K562 (cell line): ENCODE results near the gene KCND3. TPM values are rescaled to one million over a fixed set of nuclear protein-coding genes. Genes with fewer than 3 reads are reported as not detected.

Experiments
- ATF7 ChIP-seq: fragments of 450-650 bp; IDR thresholded peaks from 2 replicates; pipeline ENCODE4 v1.7.1; 2014; ENCODE audit warnings: mild to moderate bottlenecking, moderate library complexity
- CREB3L1 ChIP-seq: fragments of 450-650 bp; IDR thresholded peaks from 2 replicates; pipeline ENCODE4 v1.6.1; 2014; ENCODE audit warnings: low read depth, mild to moderate bottlenecking, moderate library complexity, borderline replicate concordance
- HLTF ChIP-seq: fragments of 450-650 bp; IDR thresholded peaks from 2 replicates; pipeline ENCODE4 v1.6.1; 2016
- MTA3 ChIP-seq: fragments of 450-650 bp; formaldehyde crosslinking; IDR thresholded peaks from 2 replicates; pipeline ENCODE4 v1.6.1; 2017; ENCODE audit warnings: mild to moderate bottlenecking, borderline replicate concordance
- NFE2 ChIP-seq: IDR thresholded peaks from 2 replicates; pipeline ENCODE4 v1.6.1; 2014; ENCODE audit warnings: antibody characterized with exemption, low read depth
- RBM17 ChIP-seq: fragments of 200-400 bp; formaldehyde crosslinking; IDR thresholded peaks from 2 replicates; pipeline ENCODE4 v1.6.1; 2017; ENCODE audit warnings: low read depth, mild to moderate bottlenecking, low read length, borderline replicate concordance
- REST ChIP-seq, 2 experiments: fragments of 450-650 bp; formaldehyde crosslinking in 1 of 2; IDR thresholded peaks; 2 replicates each; pipeline versions ENCODE4 v1.4.0 to v1.6.1; 2014 to 2020; ENCODE audit warnings: mild to moderate bottlenecking in 2 of 2, borderline replicate concordance in 1 of 2, low read depth in 1 of 2
- RFX7 ChIP-seq: fragments of 250-450 bp; sonication (Bioruptor Pico); IDR thresholded peaks from 2 replicates; pipeline ENCODE4 v1.5.1; 2021; ENCODE audit warnings: mild to moderate bottlenecking
- SP2 ChIP-seq: IDR thresholded peaks from 2 replicates; pipeline ENCODE4 v1.6.1; 2011; ENCODE audit warnings: mild to moderate bottlenecking, low read depth, low read length, moderate library complexity; ENCODE audit not compliant: poor library complexity, severe bottlenecking; ENCODE audit errors: extremely low read depth
- TEAD2 ChIP-seq: fragments of 450-650 bp; IDR thresholded peaks from 2 replicates; pipeline ENCODE4 v1.6.1; 2016; ENCODE audit warnings: missing genetic modification characterization, control low read depth, missing compliant biosample characterization
- ZNF24 ChIP-seq: fragments of 450-650 bp; IDR thresholded peaks from 2 replicates; pipeline ENCODE4 v1.6.1; 2016
- polyA plus RNA-seq, 8 experiments: library from polyadenylated mRNA; depleted of rRNA in 4 of 8; stranded (reverse) in 5 of 8; unstranded in 3 of 8; fragments of >200 nt; fragmentation: Nextera tagmentation in 2 of 8; fragmentation: Illumina TruSeq in 1 of 8; extraction: Ambion mirVana in 2 of 8; extraction: Trizol in 1 of 8; gene quantifications; 2 replicates each; pipeline versions ENCODE4 v1.2.1 to v1.2.3, GENCODE V29; 2011 to 2014; ENCODE audit warnings: inconsistent platforms in 1 of 8, missing spikeins in 1 of 8
- total RNA-seq, 7 experiments: library from RNA; depleted of rRNA in 6 of 7; stranded (reverse); fragments of >200 nt in 6 of 7; fragmentation: Illumina TruSeq in 2 of 7; extraction: Trizol in 2 of 7; gene quantifications; 2 replicates each; pipeline versions ENCODE4 v1.2.1 to v1.2.3, GENCODE V29; 2011 to 2021; ENCODE audit warnings: low replicate concordance in 1 of 7
- TF ChIP-seq, protein P1 (sequence below): sonication (generic); formaldehyde crosslinking; IDR thresholded peaks from 2 replicates; pipeline ENCODE4 v1.8.0; 2022; ENCODE audit warnings: mild to moderate bottlenecking, missing genetic modification reagents, borderline replicate concordance
- TF ChIP-seq, protein P2 (sequence below), 3 experiments: IDR thresholded peaks in 2 of 3; conservative IDR thresholded peaks in 1 of 3; 2 replicates each; pipeline ENCODE4 v1.5.1; 2011 to 2012; ENCODE audit warnings: low read length in 3 of 3, mild to moderate bottlenecking in 3 of 3, control low read depth in 2 of 3, improper control_type of control experiment in 1 of 3, inconsistent platforms in 1 of 3, low read depth in 1 of 3, mixed read lengths in 1 of 3, moderate library complexity in 1 of 3; ENCODE audit not compliant: insufficient read depth in 2 of 3

KCND3 gene
- total and polyA plus RNA-seq, 9 of the 15 experiments (the other 6 are each of a cell fraction or from before 2014, with no cell fraction given), result not detected

- TF ChIP-seq REST (IDR thresholded peaks at IDR 0.05; ENCODE audit: borderline replicate concordance) (0 out of 2 replicates have a peak, but pooled peaks have one; percentile 22), REST (CRISPR knock-in tag; IDR thresholded peaks at IDR 0.05; ENCODE audit: low read depth) (no peak), RBM17 (no peak), MTA3 (no peak), NFE2 (no peak), SP2 (no peak), CREB3L1 (no peak), ATF7 (no peak), ZNF24 (no peak), RFX7 (CRISPR knock-in tag) (no peak), HLTF (no peak), TEAD2 (tag) (no peak)
- TF ChIP-seq, protein P1, sequence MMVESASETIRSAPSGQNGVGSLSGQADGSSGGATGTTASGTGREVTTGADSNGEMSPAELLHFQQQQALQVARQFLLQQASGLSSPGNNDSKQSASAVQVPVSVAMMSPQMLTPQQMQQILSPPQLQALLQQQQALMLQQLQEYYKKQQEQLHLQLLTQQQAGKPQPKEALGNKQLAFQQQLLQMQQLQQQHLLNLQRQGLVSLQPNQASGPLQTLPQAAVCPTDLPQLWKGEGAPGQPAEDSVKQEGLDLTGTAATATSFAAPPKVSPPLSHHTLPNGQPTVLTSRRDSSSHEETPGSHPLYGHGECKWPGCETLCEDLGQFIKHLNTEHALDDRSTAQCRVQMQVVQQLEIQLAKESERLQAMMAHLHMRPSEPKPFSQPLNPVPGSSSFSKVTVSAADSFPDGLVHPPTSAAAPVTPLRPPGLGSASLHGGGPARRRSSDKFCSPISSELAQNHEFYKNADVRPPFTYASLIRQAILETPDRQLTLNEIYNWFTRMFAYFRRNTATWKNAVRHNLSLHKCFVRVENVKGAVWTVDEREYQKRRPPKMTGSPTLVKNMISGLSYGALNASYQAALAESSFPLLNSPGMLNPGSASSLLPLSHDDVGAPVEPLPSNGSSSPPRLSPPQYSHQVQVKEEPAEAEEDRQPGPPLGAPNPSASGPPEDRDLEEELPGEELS (CRISPR knock-in tag), result no peak
- TF ChIP-seq, protein P2, sequence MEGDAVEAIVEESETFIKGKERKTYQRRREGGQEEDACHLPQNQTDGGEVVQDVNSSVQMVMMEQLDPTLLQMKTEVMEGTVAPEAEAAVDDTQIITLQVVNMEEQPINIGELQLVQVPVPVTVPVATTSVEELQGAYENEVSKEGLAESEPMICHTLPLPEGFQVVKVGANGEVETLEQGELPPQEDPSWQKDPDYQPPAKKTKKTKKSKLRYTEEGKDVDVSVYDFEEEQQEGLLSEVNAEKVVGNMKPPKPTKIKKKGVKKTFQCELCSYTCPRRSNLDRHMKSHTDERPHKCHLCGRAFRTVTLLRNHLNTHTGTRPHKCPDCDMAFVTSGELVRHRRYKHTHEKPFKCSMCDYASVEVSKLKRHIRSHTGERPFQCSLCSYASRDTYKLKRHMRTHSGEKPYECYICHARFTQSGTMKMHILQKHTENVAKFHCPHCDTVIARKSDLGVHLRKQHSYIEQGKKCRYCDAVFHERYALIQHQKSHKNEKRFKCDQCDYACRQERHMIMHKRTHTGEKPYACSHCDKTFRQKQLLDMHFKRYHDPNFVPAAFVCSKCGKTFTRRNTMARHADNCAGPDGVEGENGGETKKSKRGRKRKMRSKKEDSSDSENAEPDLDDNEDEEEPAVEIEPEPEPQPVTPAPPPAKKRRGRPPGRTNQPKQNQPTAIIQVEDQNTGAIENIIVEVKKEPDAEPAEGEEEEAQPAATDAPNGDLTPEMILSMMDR (IDR thresholded peaks at IDR 0.05 in 2 of 3, conservative IDR thresholded peaks at IDR 0.05 in 1 of 3; ENCODE audit: insufficient read depth in 2 of 3, low read depth in 1 of 3, low read length in 3 of 3), result peak in 2 of 3 experiments; percentile 46 to 54; a peak in 5 of 6 replicates
Observed at GRCh38 chr1:111801071-111801850, 188.2 kb downstream of the KCND3 start (continued).
